Panc1 (cell line): ENCODE results near the gene CCDC6. TPM values are rescaled to one million over a fixed set of nuclear protein-coding genes. Genes with fewer than 3 reads are reported as not detected.

ENCODE experiments used
- ATAC-seq: fragments of 200-7000 bp; cut with Tn5 transposase; 2 replicates; pipeline ENCODE4 v1.9.1; 2020; ENCODE audit warnings: mild to moderate bottlenecking, moderate library complexity
- BruUV-seq: library from RNA; stranded (reverse); fragments of 400-500 nt; replicated peaks from 2 replicates; lab custom pipeline; 2021; lab: Mats Ljungman, UMichigan
- CTCF ChIA-PET: fragments of 300-600 bp; sonication (Branson Sonifier 250); formaldehyde crosslinking; loops from one replicate; lab custom pipeline; 2022; ENCODE audit warnings: antibody characterized with exemption; lab: Charles Lee
- POLR2A ChIA-PET: fragments of 300-600 bp; sonication (Branson Sonifier 250); formaldehyde crosslinking; loops from one replicate; lab custom pipeline; 2022; ENCODE audit warnings: antibody characterized with exemption; lab: Charles Lee
- DNase-seq: peaks from one replicate; pipeline ENCODE4 v3.0.0-alpha.2; 2010; ENCODE audit warnings: low read depth, low spot score
- H3K27ac ChIP-seq: 2 replicates; pipeline ENCODE4 v1.5.1; 2011; ENCODE audit warnings: mild to moderate bottlenecking, low read length, inconsistent platforms
- H3K27me3 ChIP-seq: fragments of 200-500 bp; sonication (Bioruptor generic); 2 replicates; pipeline ENCODE4 v1.6.0; 2014; ENCODE audit warnings: low read length, inconsistent platforms; ENCODE audit not compliant: control insufficient read depth, insufficient read depth
- H3K36me3 ChIP-seq: fragments of 200-500 bp; sonication (Bioruptor generic); 2 replicates; pipeline ENCODE4 v1.5.1; 2014; ENCODE audit warnings: inconsistent platforms, mild to moderate bottlenecking, low read length, moderate library complexity; ENCODE audit not compliant: control insufficient read depth, insufficient read depth
- H3K4me1 ChIP-seq: 2 replicates; pipeline ENCODE4 v1.5.1; 2011; ENCODE audit warnings: inconsistent platforms, mild to moderate bottlenecking, low read length, moderate library complexity; ENCODE audit not compliant: control insufficient read depth, insufficient read depth
- H3K4me3 ChIP-seq, 2 experiments: 2 replicates each; pipeline ENCODE4 v1.5.1; 2011 to 2012; ENCODE audit warnings: low read depth in 2 of 2, low read length in 2 of 2, mild to moderate bottlenecking in 2 of 2, inconsistent platforms in 1 of 2, moderate library complexity in 1 of 2
- H3K9me3 ChIP-seq: fragments of 200-500 bp; sonication (Bioruptor generic); 2 replicates; pipeline ENCODE4 v1.5.1; 2014; ENCODE audit warnings: low read depth, mild to moderate bottlenecking, inconsistent platforms, low read length, moderate library complexity; ENCODE audit not compliant: control insufficient read depth, insufficient read depth
- CTCF ChIP-seq: fragments of 450-650 bp; IDR thresholded peaks from 2 replicates; pipeline ENCODE4 v1.5.1; 2017; ENCODE audit warnings: mild to moderate bottlenecking
- POLR2AphosphoS5 ChIP-seq: IDR thresholded peaks from 2 replicates; pipeline ENCODE4 v1.6.1; 2012; ENCODE audit warnings: mild to moderate bottlenecking, low read depth, low read length, moderate library complexity
- REST ChIP-seq, 2 experiments: IDR thresholded peaks; 2 replicates each; pipeline ENCODE4 v1.6.1; 2011 to 2012; ENCODE audit warnings: low read depth in 2 of 2, control low read depth in 1 of 2, low read length in 1 of 2, mild to moderate bottlenecking in 1 of 2, moderate library complexity in 1 of 2; ENCODE audit not compliant: insufficient read depth in 1 of 2
- SIN3A ChIP-seq: IDR thresholded peaks from 2 replicates; pipeline ENCODE4 v1.6.1; 2012; ENCODE audit warnings: low read depth, mild to moderate bottlenecking, low read length, moderate library complexity, borderline replicate concordance; ENCODE audit not compliant: insufficient read depth
- TCF7L2 ChIP-seq: IDR thresholded peaks from 2 replicates; pipeline ENCODE4 v1.6.1; 2011; ENCODE audit warnings: mild to moderate bottlenecking, low read depth, low read length, inconsistent platforms
- in situ Hi-C: cut with HindIII; loops from 2 replicates; pipeline ENCODE4 v1.10.0; 2016; ENCODE audit warnings: low sequenced_read_pairs, low pct_unique_long_range_greater_than_20kb
- intact Hi-C: fragments of 100-400 bp; cut with micrococcal nuclease; formaldehyde crosslinking; loops from one replicate; pipeline ENCODE4 v1.10.0; 2022; ENCODE audit not compliant: unreplicated experiment
- total RNA-seq: library from RNA; stranded (reverse); gene quantifications from one replicate; pipeline ENCODE4 v1.2.1, GENCODE V29; 2021; ENCODE audit not compliant: unreplicated experiment

Gene CCDC6
- total RNA-seq, 1 experiment from 2014 or later: 48.7 TPM

- no TSS peak for BruUV-seq
- Histone ChIP-seq H3K27ac (no peak overlapping the region), H3K27me3 (no peaks in the 10 kb centered on the region), H3K36me3 (no peaks in the 10 kb centered on the region), H3K4me1 (no peaks in the 10 kb centered on the region), H3K4me3 (no peak overlapping the region), H3K9me3 (no peaks in the 10 kb centered on the region)
- ATAC-seq (no peak), DNase-seq (no peak)
- in situ Hi-C loops: no loop called here
- CTCF ChIA-PET: no interaction called here
- TF ChIP-seq CTCF (no peak), POLR2AphosphoS5 (no peak), REST (IDR thresholded peaks at IDR 0.05; ENCODE audit: insufficient read depth in 1 of 2, low read depth in 2 of 2, low read length in 1 of 2) (no peak), TCF7L2 (no peak), SIN3A (no peak)
- POLR2A ChIA-PET: no interaction called here
- intact Hi-C loops: loop anchor here (5.0 kb wide), 1 partner anchor 51 kb away; no protein-coding TSS in a partner anchor
These were observed 8.1 kb downstream of the CCDC6 start for GRCh38 chr10:59898125-59898835.

GRCh38 chr10:59896191-59896590 is 10.2 kb downstream of the CCDC6 start:
- TF ChIP-seq SIN3A (no peak), REST (IDR thresholded peaks at IDR 0.05; ENCODE audit: insufficient read depth in 1 of 2, low read depth in 2 of 2, low read length in 1 of 2) (no peak), POLR2AphosphoS5 (no peak), CTCF (no peak), TCF7L2 (no peak)

More at GRCh38 chr10:59896191-59896590, 10.2 kb downstream of the CCDC6 start:
- intact Hi-C loops: loop anchor here (5.0 kb wide), 1 partner anchor 49 kb away; no protein-coding TSS in a partner anchor
- in situ Hi-C loops: no loop called here
- POLR2A ChIA-PET: no interaction called here
- BruUV-seq: no TSS peak
- CTCF ChIA-PET: no interaction called here
- peaks cover 10% of the 10 kb centered on the region for H3K4me1 ChIP-seq
- no peaks in the 10 kb centered on the region for H3K9me3 ChIP-seq
- no peaks in the 10 kb centered on the region for H3K27me3 ChIP-seq
- no peak overlapping the region for H3K27ac ChIP-seq
- H3K36me3 ChIP-seq: no peaks in the 10 kb centered on the region
- DNase-seq (no peak), ATAC-seq (no peak)
- H3K4me3 ChIP-seq: no peak overlapping the region
